HG03280 (cell line): Measurements from ENCODE around the gene MTMR3.

Source experiments
- ATAC-seq: cut with Tn5 transposase; IDR thresholded peaks from one replicate; pipeline ENCODE4 v1.9.1; 2021; ENCODE audit warnings: mild to moderate bottlenecking, moderate library complexity; ENCODE audit not compliant: unreplicated experiment

MTMR3 gene

GRCh38 chr22:29998627-29999384, 115.8 kb downstream of the MTMR3 start:
- ATAC-seq: no peak

DNA sequence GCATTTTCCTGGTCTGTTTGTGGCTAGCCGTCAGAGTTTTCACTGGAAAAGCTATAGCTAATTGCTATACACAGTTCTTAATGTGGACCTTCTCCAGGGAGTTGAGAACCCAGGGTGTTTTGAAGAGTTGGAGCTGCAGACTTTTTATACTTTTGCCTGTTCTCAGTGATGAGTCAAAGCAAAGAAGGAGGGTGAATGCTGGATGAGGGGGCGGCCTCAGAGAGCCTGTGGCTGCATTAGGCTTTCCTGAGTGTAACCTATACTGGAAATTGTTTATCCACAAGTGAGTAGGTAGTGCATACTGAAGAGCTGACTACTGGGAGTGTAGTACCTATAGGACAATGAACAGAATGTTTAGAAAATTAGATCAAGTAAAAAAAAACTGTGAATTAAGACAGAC, 117.6 kb downstream of the MTMR3 start:
- ATAC-seq: no peak

DNA sequence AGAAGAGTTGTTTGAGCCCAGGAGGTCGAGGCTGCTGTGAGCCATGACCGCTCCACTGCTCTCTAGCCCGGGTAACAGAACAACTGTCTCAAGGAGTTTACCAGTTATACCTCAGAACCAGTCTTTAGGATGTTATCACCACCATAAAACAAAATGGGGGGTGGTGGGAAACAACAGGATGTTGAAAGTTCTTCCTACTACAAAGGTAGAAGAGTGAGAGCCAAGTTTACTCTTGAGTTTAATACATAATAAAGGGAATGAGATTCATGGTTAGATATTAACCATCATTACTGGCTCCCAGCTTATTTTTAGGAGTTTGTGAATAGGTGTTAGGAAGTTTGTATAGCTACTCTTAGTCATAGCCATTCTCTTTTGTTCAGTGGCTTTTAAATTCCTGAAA, 118.5 kb downstream of the MTMR3 start:
- ATAC-seq: no peak

DNA sequence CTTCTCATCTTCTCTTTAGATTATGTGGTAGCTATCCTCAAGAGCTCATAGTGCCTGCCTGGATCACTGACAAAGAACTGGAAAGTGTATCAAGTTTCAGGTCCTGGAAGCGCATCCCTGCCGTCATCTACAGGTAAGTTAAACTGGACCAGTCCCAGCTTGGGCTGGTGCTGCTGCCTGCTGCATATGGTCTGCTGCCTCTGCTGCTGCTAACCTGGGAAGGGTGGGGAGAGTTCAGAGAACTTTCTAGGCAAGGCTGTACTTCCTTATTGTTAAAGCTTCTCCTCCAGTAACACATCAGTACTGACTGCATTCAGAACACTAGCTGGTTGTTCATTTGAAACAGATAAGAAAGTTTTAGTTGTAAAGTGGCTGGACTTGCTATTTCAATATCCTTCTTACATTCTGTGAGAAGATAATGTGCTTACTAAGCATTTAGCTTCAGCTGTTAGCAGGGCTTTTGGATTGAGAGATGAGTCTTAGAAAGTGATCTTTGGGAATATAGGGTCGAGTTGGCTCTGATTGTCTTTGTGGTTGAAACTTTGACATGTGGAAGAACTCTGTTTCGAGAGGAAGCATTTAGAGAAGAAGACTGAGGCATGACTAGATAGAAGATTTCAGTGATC, 120.0 kb downstream of the MTMR3 start:
- ATAC-seq: no peak

- ATAC-seq: no peak
Observed at GRCh38 chr22:30004101-30004500, 121.1 kb downstream of the MTMR3 start.

DNA sequence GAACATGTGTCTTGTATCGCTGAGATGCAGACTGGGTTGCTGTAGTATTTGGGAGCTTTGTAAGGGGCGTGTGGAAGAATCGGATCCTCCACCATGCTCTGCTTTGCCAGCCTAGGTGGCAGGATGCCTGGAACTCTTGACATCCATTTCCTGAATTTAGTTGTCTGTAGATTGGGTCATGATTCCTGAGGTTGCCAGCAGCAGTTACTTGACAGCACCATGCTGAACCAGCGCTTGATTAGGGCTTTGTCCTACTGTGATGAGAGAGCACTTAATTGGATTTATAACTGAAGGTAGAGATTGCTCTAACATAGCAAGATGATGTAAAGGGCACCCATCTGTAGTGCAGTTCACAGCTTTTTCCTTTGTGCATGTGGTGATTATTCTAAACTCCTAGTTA, 121.7 kb downstream of the MTMR3 start:
- ATAC-seq: no peak

DNA sequence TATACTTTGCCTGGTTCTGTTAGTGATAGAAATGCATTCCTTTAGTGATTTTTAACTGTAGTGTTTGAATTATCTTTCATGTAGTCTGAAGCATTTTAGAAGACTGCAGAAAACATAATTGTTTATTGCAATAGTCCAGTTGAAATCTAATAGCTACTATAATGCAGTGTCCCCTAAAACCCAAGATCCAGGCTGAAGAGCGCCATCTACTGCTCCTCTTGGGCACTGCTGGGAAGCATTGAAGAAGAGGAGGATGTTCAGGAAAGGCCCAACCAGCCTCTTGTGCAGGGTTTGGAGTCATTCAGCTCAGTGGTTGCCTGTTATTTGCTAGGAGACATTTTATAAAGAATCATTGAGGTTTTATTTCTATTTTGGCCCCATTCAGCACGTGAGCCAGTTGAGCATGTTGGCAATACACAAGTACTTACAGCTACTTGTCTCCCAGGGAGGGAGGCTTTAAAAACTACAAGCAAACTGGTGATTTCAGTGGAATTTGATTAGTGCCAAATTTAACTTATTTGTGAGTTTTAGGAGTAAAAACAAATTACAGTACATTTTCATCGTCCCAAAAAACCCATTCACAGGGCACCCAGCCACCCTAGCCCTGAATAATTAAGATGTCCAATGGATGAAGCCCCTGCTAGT, 122.4 kb downstream of the MTMR3 start:
- ATAC-seq: no peak

- ATAC-seq: no peak
Observed at GRCh38 chr22:30007361-30007760, 124.4 kb downstream of the MTMR3 start.

GRCh38 chr22:30008401-30008800, 125.4 kb downstream of the MTMR3 start:
- ATAC-seq: no peak

- ATAC-seq: no peak
Observed at GRCh38 chr22:30009478-30009877, 126.5 kb downstream of the MTMR3 start.

DNA sequence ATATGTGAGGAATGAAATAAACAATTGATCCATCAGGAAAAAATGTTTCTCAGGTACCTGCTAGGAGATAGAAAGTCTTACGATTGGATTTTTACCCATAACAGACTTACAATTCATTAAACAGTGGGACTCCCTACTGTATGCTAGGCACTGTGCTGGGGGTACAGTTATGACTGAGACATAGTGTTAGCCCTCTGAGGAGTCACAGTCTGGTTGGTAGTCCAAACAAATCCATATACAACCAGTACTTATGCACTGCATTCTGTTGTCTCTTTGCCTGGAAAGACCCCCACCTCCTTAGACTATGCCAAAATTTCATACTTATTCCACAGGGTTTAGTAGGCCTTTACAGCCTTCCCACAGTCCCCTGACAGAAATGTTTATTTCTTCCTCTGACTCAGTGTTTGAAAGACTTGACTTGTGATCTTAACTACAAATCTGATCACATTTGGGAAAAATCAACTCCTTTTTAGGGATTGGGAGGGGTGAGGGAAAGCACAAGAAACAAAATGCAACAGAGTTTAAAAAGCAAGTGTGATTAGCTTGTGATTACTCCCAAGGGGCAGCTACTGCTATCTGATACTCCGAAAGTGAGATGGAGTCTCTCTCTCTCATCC, 127.9 kb downstream of the MTMR3 start:
- ATAC-seq: no peak

DNA sequence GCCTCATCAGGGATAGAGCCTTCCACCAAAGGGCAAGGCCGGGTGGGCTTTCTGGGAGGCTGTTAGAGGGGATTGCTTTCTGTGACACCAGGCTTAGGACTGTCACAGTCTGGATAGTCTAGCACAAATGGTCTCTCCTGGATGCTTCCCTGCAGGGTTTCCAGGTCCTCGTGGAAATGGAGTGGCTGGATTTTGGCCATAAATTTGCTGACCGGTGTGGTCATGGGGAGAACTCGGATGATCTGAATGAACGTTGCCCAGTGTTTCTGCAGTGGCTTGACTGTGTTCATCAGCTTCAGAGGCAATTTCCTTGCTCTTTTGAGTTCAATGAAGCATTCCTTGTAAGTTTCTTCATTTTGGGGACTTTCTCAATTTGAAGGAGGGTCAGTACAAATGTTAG, 130.2 kb downstream of the MTMR3 start:
- no peak for ATAC-seq

DNA sequence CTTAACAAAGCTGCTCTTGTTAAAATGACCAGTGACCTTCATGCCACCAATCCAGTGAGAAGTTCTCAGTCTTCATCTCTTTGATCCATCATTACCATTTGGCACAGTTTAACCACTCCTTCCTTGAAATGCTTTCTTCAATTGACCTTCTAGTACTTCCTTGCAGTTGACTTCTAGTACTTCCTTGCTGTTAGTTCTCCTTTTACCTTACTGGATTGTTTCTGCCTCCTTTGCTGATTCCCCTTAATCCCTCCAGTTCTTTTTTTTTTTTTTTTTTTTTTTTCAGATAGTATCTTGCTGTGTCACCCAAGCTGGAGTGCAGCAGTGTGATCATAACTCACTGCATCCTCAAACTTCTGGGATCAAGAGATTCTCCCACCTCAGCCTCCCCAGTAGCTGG, 131.3 kb downstream of the MTMR3 start:
- no peak for ATAC-seq

- no peak for ATAC-seq
Observed at GRCh38 chr22:30015229-30015797, 132.3 kb downstream of the MTMR3 start.

DNA sequence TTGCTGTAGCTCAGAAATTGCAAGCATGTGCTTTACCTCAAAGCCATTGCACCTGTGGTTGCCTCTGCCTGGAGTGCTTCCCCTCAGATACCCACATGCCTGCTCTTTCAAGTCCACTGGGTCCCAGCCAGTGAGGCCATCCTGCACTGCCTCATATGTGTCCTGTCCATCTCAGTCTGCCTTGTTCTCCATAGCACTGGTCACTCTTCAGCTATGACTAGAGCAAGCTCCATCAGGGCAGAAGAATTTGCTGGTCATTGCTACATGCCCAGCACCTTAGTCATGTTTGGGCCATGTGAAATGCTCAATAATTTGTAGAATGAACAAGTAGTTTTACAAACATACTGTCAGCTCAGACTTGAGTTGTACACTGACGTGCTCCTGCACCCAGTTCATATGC, 132.9 kb downstream of the MTMR3 start:
- no peak for ATAC-seq

- no peak for ATAC-seq
Observed at GRCh38 chr22:30016596-30016995, 133.6 kb downstream of the MTMR3 start.

DNA sequence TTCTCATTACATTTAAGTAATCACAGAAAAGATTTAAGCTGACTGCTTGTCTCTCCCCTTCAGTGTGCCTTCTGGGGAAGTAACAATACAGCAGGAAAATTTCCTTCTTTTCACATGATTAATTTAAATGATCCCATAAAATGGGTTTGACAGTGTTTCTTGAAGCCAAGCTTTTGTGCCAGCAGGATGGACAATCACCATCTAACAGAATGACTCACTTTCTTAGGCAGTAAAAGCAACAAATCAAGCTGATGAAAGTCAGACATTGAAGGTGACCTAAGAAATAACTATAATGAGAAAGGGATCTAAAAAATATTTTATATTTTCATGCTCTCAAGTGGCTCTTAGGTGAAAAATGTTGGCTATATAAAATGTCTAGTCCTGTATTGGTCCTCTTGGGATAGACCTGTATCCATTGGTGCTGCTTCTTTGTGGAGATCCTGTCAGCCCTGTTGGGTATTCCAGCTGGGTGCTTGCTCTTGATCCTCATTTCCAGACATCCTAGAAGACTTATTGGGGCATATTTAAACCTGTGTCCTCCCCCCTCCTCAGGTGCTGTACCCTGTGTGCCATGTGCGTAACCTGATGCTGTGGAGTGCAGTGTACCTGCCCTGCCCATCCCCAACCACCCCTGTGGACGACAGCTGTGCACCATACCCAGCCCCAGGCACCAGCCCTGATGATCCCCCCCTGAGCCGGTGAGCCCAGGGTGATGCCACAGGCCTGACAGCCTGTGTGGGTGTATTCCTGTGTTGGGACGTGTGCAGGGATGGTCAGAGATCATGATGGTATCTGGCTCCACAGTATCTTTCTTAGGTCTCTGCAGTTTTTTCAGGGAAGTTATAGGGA, 134.6 kb downstream of the MTMR3 start:
- ATAC-seq: no peak

DNA sequence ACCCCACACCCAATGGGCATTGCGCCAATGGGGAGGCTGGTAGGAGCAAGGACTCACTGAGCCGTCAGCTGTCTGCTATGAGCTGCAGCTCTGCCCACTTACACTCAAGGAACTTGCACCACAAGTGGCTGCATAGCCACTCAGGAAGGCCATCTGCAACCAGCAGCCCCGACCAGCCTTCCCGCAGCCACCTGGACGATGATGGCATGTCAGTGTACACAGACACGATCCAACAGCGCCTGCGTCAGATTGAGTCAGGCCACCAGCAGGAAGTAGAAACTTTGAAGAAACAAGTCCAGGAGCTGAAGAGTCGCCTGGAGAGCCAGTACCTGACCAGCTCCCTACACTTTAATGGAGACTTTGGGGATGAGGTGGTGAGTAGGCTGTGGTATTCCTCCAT, 137.5 kb downstream of the MTMR3 start:
- no peak for ATAC-seq

DNA sequence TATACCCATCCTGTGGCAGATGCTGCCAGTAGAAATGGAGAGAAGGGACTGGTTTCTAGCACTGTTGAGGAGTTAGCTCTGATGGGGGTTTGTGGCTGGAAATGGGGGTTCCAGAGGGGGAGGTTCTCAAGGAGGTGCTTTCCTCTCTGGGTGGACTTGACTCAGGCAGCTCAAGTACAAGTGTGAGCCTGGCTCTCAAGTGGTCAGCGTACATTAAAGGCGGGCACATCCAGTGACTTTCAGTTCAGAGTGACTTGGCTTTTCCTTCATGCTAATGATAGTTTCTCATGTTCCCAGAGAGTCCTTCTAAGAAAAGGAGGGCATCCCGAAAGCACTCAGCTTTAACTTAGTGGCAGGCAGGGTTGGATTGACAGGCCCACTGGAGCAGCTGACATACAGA, 138.4 kb downstream of the MTMR3 start:
- no peak for ATAC-seq

GRCh38 chr22:30021881-30022619, 139.1 kb downstream of the MTMR3 start:
- no peak for ATAC-seq
